HG03378 (cell line): ENCODE results near the gene LIX1L.

Source experiments
- ATAC-seq: cut with Tn5 transposase; IDR thresholded peaks from one replicate; pipeline ENCODE4 v1.9.1; 2021; ENCODE audit warnings: mild to moderate bottlenecking, moderate library complexity; ENCODE audit not compliant: unreplicated experiment

LIX1L gene

GRCh38 chr1:145985502-145986439, 28.0 kb upstream of the LIX1L start:
- ATAC-seq = no peak

- ATAC-seq = no peak
These were observed 27.3 kb upstream of the LIX1L start for GRCh38 chr1:145985129-145985501.

GRCh38 chr1:145983960-145984830, 26.4 kb upstream of the LIX1L start:
- ATAC-seq = no peak

- ATAC-seq = no peak
These were observed 25.4 kb upstream of the LIX1L start for GRCh38 chr1:145983206-145983675.

GRCh38 chr1:145982010-145982723, 24.4 kb upstream of the LIX1L start:
- ATAC-seq = no peak

- ATAC-seq = no peak
These were observed 22.7 kb upstream of the LIX1L start for GRCh38 chr1:145980457-145980994.

GRCh38 chr1:145979746-145980456, 22.1 kb upstream of the LIX1L start:
- ATAC-seq = no peak

- ATAC-seq = peak; percentile 87
These were observed 21.3 kb upstream of the LIX1L start for GRCh38 chr1:145978854-145979745.

GRCh38 chr1:145978471-145978853, 20.6 kb upstream of the LIX1L start:
- ATAC-seq = no peak

- peak; percentile 31 for ATAC-seq
These were observed 20.0 kb upstream of the LIX1L start for GRCh38 chr1:145977486-145978470.

- no peak for ATAC-seq
These were observed 19.2 kb upstream of the LIX1L start for GRCh38 chr1:145977016-145977415.

GRCh38 chr1:145975216-145975615, 17.4 kb upstream of the LIX1L start:
- no peak for ATAC-seq

- ATAC-seq = no peak
These were observed 16.9 kb upstream of the LIX1L start for GRCh38 chr1:145974721-145975120.

- no peak for ATAC-seq
These were observed 14.8 kb upstream of the LIX1L start for GRCh38 chr1:145972580-145972979.

- ATAC-seq = no peak
These were observed 9.5 kb upstream of the LIX1L start for GRCh38 chr1:145967288-145967687.

GRCh38 chr1:145965119-145965744, 7.4 kb upstream of the LIX1L start:
- no peak for ATAC-seq

- peak; percentile 80 for ATAC-seq
These were observed 6.7 kb upstream of the LIX1L start, which contains the start of the genes ANKRD34A and POLR3GL for GRCh38 chr1:145964328-145965118. TSS of gene ANKRD34A (minus strand) at chr1:145964575. CDS start at chr1:145961759, 2,816 bp downstream. TSS of gene POLR3GL (plus strand) at chr1:145964690. CDS start at chr1:145974866, 10,176 bp downstream.
